HG02885 (cell line): ENCODE measurements around the gene CIAO3.

ENCODE experiments used
- ATAC-seq: cut with Tn5 transposase; IDR thresholded peaks from one replicate; pipeline ENCODE4 v1.9.1; 2021; ENCODE audit warnings: mild to moderate bottlenecking; ENCODE audit not compliant: unreplicated experiment, poor library complexity

The CIAO3 gene

DNA sequence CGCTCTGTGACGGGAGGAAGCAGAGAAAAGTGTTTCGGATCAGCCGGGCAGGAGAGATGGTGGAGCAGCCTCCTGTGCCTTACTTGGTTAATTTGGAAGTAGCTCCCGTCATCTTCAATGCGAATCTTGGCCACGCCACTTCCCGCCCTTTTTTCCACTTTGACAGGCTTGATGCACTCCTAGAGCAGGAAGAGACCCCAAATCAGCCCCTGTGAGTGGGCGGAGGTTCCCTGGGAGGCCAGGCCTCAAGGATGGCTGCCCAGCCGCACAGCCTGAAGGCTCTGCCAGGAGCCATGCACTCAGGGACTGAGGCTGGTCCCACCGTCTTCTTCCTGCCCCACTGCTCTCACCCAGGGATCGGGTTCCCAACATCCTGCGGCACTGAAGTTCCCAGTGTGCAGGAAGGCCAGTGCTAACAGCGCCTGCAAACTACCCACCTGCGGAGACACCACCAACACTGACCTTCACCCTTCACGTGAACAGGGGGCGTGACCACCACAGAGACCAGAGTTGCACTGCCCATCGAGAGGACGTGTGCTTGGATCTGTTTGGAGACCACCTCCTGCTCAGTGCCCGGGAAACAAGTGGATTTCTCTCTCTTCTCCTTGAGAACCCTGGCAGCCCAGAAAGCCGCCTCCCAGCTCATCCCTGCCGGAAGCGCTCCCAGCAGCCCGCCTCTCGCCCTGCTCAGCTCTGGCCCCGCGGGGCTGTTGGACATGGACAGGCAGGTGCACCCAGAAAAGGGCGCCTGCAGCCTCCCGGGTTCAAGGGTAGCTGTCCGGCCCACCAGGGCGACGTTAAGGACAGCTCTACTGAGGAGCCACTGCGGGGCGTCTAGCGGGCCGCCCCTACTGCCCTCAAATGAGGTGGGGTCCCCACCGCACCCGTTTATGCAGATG, 988 bp downstream of the CIAO3 start:
- no peak for ATAC-seq

DNA sequence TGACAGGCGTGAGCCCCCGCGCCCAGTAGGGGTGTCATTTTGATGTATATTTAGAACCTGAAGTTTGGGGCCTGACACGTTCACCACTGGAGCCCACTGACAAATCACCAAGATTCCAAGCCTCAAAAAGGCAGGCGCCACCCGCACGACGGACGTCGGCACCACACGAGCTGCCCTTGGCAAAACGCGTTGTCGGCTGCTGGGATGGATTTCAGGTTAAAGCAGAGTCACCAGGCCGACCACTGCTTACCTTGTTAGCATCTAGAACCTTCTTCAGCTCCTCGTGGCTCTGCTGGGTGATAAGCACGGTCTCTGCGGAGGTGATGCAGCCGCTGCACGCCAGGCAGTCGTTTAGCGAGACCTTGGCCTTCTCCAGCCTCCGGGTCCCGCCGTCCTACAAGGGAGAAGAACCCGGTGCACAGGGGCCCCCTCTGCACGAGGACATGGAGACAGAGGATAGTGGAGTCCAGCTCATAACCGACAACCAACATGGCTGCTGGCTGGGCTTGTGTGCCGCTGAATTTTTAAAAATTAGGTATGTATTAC, 3.8 kb downstream of the CIAO3 start:
- ATAC-seq, result no peak

DNA sequence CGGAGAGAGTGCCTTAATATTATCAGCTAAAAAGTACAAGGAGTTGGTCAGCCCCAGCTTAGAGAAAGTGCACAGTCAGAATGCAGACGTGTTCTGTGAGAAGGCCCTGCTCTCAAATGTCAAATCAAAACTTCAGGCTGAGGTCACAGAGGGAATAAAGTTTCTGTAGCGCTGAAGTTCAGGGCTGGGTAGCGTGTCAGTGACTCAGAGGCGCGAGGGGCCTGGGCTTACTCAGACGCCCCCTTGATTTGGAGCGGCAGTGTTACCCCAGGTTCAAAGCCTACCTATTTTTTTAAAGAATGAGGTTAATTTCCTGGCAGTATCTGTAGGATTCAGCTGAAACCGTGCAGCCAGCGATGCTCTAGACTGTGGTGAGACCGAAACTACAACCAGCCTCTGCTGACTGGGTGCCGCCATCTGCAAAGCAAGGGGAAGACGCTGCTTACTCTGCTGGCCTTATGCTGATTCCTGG, 4.8 kb downstream of the CIAO3 start:
- ATAC-seq, result peak; percentile 37

DNA sequence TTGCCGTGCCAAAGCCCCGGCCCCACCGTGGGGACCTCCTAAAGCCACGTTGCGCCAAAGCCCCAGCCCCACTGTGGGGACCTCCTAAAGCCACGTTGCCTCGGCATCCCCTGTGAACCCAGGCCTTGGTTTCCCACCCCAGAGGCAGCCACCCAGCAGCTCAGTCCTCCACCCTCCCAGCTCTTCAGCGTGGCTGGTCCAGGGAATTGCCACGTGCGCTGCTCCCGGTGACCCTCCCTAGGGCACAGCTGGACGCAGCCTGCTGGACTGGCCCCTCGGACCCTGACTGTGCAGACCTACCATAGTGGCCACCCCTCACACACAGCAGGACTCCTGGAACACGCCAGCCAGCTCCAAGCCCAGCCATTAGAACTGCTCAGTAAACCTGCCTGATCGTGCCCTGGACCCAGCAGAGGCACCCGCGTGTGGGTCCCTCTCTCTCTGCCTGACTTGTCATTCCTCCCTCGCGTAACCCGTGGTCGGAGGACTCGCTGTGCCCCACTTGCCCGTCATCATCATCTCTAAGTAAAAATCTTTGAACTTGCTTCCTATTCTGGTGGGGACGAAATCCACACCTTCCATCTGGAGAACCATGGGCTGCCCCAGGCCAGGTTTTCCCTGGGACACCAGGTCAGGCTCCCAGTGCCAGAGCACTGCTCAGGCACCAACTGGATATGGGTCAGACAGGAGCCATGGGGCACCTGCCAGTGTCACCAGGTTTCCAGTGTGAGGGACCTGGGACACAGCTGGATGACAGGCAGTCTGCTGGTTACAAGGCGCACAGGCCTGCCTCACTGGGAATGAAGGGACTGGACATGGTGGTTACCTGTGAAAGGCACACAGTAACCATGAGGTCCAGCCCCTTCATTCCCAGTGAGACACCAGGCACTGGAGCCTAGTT, 5.6 kb downstream of the CIAO3 start:
- ATAC-seq, result no peak

DNA sequence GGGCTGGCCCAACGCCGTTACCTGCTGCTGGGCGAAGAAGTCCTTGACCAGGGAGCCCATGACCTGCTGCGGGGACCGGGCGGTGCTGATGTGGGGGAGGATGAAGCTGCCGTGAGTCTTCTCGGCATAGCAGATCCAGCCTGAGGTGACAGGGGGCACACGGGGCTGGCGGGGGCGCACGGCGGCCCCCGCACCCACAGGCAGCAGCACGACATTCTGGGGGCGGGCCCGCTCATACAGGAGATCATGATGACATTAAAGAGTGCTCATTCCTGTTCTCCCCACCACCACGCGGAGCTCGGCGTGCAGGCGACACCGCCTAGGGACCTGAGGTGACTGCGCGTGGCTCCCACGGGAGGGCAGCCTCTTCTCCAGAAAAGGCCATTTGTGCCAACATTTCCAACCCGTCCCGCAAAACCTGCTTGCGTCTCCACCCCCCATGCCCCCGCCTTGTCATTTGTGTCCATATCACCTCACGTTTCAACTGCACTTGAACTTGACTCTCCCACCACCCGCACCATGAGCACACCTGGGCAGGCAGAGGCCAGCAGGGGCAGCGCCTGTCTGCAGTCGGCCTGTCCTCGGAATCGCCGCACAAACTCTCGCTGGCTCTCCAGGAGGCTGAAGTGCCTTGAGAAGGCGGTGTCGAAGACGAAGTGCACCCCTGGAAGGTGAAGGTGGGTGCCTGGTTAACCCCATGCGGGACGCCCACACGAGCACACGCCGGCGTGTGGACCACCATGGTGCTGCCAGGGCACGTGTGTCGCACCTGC, 6.4 kb downstream of the CIAO3 start:
- ATAC-seq, result no peak

DNA sequence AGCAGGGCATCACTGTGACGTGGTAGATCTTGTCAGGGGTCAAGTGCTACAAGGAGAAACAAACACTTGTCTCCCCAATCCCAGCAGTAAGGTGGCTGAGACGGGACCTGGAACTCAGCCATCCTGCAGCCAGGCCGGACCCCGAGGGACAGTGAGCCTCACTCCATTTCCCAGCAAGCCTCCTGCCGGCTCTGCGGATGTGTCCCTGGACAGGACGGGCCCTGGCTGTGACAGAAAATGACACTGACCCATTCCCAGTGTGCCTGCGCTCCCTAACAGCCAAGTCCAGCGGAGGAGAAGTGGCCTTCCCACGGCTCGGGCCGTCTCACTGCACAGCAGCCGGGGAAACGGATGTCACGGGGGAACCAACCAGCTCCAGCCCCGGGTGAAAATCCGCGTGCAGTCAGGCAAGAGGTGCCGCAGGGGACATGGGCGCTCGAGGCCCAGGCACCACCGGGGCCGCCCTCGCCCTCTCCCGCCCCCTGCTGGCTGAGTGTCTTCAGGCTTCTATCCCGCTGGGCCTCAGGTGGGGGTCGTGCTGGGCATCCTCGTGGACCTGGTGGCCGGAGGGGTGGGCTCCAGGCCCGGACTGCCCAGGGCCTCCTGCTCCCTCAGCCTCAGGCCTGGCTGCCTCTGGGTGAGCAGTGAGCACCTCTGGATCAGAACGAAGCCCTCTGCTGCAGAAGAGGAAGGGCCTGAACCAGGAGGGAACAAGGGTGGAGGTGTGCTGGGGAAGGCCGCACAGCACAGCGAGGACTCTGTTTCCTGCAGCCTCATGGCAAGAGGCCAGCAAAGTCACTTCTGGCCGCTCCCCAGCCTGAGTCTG, 7.2 kb downstream of the CIAO3 start:
- ATAC-seq, result no peak

DNA sequence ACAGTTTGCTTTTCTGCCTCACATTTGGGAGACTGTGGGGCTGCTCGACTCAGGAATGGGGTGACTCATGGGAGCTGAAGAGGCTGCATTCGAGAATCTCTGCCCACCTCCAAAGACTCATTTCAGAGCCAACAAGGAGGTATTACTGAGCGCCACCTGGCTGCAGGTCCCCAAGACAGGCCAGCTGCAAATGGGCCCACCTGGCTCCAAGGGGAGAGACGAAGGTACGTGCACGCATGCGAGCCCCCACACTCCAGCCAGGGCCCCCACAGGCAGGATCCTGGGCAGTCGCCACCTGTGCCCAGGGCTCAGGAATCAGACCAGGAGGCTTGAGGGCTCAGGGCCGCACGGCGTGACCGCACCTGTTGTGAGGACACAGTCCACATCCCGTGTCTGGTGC, 7.9 kb downstream of the CIAO3 start:
- ATAC-seq, result no peak

DNA sequence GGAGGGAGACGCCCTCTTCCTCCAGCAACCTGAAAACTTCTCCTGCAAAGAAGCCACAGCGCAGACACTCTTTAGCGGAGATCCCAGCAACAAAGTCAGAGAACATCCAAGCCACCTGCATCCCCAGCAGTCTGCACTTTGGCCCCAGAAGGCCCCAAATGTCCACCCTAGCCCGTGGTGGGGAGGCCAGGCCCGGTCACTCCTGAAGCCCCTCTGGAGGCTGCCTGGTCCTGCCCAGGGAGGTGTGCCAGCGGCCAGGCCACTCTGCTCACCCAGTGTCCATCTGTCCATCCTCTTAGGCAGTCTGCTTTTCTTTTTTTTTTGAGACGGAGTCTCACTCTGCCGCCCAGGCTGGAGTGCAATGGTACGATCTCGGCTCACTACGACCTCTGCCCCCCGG, 8.5 kb downstream of the CIAO3 start:
- ATAC-seq, result no peak

DNA sequence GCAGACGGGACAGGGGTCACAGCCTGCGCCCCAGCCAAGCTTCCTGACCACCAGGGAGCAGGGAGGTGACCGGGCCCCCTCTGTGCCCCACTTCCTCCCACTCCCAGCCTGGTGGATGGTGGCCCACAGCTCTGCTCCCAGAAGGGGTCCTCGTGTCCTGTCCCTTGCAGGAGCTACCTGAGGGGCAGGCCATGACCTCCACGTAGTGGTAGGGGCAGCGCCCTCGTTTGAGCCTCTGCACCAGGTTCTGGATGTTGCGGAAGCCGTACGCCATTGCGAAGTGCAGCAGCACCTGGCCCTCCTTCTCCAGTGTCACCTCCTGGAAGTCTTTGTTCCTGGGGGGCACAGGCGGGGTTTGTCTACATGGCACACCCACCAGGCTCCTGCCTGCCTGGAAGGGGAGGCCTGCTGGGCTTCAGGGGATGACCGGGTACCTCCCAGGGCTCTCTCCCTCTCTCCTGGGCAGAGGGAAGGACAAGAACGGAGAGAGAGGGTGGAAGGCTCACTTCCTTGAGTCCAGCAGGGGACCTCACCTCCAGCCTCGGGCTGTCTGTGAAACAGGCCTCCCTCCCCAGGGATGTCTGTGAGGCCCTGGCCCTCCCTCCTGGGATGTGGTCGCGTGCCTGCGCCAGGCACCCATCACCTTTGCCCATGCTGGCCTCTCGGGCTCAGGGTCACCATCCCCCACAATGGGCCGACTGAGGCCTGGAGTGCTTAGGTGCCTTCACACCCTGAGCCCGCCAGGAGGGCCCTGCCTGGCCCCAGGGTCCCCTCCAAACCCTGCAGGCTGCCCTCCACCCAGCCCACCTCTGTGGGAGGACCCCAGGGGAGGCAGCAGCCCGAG, 9.9 kb downstream of the CIAO3 start:
- no peak for ATAC-seq

DNA sequence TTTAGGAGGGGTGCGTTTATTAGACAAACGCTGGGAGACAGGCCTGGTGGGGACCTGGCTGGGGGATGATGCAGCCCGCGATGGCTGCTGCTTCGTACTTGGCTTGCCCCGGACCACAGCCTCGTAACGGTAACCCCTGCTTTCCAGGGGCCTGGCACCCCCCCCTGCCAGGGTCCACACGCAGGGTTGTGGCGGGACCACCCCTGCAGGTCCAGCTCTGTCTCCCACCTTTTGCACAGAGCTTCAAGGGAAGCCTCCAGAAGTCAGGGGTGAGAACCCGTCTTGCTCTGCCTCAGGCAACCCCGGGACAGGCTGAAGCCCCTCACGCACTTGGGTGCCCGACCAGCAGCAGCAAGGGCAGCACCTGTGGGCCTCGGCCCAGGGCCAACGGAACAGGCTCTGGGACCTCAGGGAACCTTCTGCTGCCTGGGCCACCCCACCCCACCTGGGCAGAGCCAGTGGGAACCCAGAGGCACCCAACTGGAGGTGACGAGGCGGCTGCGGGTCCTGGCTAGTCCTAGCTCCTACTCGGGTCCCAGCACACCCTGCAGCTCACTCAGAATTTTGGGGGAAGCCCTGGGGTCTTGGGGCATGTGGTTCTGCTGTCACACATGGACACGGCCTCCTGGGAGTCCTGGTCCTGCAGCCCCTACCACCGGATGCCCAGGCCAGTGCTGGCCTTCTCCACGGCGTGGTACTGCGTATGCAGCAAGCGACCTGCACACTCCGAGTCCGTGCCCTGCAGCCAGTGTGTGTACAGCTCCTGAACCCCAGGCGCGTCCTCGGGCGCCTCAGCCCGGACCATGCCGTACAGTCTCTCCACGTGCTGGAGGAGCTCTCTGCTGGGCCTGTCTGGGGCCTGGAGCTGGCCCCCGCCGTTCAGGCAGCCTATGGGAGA, 10.8 kb downstream of the CIAO3 start:
- no peak for ATAC-seq

DNA sequence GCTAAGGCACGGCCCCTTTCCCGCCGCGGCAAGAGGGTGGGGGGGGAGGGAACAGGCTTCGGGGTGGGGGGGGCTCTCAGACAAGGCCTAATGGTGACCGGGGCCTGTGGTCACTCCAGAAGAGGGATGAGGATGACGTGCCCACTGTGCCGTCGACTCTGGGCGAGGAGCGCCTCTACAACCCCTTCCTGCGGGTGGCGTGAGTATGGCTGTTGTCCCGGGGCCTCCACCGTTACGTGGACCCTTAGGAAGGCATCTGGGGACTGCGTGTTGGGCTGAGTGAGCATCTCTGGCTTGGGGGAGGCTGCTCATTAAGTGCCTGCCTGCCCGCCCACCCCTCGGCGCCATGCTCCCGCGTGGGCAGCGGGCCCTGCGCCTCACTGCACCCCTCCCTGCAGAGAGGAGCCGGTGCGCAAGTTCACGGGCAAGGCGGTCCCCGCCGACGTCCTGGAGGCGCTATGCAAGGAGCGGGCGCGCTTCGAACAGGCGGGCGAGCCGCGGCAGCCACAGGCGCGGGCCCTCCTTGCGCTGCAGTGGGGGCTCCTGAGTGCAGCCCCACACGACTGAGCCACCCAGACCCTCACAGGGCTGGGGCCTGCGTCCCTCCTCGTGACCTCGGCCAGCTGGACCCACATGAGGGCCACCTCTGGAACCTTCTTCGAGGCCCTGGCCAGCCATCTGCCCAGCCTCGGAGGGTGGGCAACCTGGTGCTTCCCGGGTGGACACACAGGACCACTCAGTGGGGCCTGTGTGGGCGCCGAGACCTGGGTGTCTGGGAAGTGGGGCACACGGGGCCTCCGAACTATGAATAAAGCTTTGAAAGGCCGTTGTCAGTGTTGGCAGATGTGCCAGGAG, 11.7 kb downstream of the CIAO3 start:
- no peak for ATAC-seq

DNA sequence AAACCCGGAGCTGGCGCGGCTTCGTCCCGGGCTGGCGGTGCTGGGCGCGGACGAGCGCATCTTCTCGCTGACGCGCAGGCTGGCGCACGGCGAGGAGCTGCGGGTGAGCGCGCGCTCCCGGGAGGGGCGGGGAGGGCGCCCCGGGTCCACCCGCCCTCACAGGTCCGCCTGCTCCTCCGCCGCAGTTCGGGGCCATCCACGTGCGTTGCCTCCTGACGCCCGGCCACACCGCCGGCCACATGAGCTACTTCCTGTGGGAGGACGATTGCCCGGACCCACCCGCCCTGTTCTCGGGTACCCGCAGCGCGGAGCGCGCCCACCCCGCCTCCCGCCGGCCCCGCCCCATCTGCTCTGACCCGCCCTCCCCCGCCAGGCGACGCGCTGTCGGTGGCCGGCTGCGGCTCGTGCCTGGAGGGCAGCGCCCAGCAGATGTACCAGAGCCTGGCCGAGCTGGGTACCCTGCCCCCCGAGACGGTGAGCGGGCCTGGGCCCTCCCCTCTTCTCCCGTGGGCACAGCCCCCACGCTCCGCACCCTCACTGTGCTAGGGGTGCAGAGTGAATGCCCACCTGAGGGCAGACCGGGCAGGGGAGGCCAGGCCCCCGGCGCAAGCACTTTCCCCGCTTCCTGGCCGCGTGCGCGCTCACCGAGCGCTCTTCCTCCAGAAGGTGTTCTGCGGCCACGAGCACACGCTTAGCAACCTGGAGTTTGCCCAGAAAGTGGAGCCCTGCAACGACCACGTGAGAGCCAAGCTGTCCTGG, 12.5 kb downstream of the CIAO3 start:
- peak; percentile 44 for ATAC-seq

DNA sequence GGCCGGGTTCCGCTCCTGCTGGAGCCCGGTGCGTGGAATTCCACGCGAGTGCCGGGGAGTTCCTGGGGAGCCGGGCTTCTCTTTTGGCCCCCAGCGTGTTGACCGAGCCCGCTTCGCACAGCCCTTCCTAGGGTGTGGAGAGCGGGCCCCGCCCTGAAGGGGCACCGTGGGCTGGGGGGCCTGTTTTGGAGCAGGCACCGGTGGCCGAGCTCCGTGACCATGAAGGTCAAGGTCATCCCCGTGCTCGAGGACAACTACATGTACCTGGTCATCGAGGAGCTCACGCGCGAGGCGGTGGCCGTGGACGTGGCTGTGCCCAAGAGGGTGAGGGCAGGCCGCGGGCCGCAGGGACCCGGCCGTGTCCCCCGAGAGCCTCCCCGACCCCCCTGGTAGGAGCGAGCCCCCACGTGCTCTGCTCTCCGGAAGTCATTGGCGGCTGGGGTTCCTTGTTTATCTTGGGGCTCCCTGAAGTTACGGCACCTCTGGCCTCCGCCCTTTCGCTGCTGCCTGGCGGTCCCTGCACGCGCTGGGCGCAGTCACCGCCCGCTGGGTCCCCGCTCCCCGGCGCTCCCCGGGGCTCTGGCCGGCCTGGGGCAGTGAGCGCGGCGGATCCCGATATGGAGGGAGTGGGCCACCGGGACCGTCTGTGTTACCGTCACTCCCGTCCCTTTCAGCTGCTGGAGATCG, 13.4 kb downstream of the CIAO3 start:
- peak; percentile 12 for ATAC-seq

DNA sequence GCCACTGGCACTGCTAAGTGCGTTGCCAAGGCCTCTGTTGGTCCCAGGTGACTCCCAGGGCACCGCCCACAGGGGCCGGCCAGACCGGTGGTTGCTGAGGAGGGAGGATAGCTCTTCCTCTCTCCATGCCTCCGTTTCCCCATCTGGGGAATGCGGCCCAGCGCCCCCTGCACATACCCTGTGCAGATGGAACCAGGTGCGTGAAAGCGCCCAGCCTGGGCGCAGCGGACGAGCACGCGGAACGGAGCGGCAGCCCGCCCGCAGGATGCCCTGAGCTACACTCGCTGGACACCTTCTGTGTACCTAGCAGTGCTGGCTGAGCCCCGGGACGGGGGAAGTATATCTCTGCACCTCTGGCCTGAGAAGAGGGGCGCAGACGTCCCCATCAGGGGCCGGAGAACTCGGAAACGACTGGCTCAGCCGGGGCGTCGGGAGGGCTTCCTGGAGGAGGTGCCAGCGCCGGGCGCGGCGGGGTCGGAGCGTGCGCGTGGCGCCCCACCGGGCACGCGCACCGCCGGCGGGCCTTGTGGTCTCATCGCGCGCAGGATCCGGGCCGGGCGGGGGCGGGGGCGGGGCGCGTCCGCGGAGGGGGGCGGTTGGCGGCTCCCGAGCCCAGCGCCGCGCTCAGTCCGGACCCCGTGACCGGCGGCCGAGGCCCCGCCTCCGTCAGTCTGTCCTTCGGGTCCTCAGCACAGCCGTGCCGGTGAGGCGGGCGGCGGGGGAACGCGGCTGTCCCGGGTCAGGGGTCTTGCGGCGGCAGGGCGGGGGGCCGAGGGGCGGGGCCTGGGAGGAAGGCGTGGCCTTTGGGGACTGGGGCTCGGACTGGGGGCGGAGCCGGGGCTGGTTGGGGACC, 14.1 kb downstream of the CIAO3 start, which contains the start of the genes CCDC78 and HAGHL:
Gene CCDC78, minus strand, starts transcription at position 6 of the 853 bp plus-strand sequence. CDS start 76 bp downstream, outside the sequence.
Gene HAGHL, plus strand, starts transcription at position 669 of the 853 bp plus-strand sequence. CDS start 404 bp downstream, outside the sequence.
- ATAC-seq, result peak; percentile 42
